DMS79 treated with DMSO at 0.1 percent for 48 hours (cell line): ENCODE results near the gene PDXP.
"Not testable (repeated sequence)": the region's sequence is repeated elsewhere in the genome, so short reads cannot be mapped to it uniquely, and the experiment has no call there.

ENCODE experiments used
- DNase-seq: peaks from one replicate; lab custom pipeline; 2025; lab: John Stamatoyannopoulos, UW

The PDXP gene

GRCh38 chr22:37647317-37647716, 11.2 kb upstream of the PDXP start:
- no peak for DNase-seq

GRCh38 chr22:37647928-37648327, 10.6 kb upstream of the PDXP start:
- DNase-seq, result no peak

GRCh38 chr22:37650463-37651136, 7.9 kb upstream of the PDXP start:
- no peak for DNase-seq

DNA sequence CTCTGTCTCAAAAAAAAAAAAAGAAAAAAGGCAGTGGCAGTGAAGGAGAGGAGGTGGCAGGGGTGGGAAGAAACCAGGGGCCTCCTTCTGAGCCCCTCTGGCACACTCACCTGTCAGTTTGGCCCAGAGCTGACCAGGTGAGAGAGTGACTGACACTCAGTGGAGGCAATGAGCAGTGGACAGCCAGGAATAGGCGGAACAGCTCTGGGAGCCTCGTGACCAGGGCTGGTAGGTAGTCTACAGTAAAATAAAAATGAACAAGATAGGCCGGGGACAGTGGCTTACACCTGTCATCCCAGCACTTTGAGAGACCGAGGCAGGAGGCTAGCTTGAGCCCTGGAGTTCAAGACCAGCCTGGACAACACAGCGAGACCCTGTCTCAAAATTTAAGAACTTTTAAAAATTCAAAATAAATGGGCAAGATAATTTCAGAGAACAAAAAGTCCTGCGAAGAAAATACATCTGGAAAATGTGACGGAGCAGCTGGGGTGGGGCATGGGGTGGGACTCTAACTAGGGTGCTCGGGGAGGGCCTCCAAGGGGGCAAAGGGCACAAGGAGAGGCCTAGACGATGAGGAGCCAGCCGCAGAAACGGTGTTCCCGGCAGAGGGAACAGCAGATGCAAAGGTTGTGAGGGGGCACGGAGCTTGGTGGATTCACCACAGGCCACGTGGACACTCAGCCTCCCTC, 3.8 kb upstream of the PDXP start:
- no peak for DNase-seq

DNA sequence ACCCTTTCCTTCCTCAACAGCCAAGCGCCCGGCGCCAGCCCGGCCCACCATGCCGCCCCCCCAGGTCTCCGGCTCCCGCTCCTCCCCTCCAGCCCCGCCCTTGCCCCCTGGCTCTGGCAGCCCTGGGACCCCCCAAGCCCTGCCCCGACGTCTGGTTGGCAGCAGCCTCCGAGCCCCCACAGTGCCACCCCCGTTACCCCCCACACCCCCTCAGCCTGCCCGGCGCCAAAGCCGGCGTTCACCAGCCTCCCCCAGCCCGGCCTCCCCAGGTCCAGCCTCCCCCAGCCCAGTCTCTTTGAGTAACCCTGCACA, 3.3 kb upstream of the PDXP start:
- DNase-seq, result no peak

- DNase-seq, result not testable (repeated sequence)
Measured at GRCh38 chr22:37656583-37656982, 1.9 kb upstream of the PDXP start.

DNA sequence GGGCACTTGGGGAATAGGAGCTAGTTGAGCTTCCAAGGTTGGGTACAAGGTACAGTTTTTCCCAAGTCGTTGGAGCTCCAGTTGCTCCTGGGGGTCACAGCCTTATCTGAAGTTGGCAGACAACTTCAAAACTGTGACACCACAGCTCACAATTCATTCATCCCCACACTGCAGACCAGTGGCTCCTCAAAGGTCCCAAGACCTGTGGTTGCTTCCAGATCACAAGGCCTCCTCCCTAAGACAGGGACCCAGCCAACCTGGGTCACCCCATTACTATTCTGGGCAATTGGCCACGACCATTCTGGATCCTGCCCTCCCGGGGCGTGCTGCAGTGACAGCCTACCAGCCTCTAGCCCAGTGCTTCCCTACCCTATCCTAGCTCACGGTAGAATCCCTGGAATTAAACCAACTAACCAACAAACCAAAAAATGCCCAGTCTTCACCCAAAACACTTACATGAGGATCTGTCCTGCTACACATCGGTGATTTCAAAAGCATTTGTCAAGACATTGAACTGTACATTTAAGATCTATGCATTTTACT, 862 bp upstream of the PDXP start:
- no peak for DNase-seq

DNA sequence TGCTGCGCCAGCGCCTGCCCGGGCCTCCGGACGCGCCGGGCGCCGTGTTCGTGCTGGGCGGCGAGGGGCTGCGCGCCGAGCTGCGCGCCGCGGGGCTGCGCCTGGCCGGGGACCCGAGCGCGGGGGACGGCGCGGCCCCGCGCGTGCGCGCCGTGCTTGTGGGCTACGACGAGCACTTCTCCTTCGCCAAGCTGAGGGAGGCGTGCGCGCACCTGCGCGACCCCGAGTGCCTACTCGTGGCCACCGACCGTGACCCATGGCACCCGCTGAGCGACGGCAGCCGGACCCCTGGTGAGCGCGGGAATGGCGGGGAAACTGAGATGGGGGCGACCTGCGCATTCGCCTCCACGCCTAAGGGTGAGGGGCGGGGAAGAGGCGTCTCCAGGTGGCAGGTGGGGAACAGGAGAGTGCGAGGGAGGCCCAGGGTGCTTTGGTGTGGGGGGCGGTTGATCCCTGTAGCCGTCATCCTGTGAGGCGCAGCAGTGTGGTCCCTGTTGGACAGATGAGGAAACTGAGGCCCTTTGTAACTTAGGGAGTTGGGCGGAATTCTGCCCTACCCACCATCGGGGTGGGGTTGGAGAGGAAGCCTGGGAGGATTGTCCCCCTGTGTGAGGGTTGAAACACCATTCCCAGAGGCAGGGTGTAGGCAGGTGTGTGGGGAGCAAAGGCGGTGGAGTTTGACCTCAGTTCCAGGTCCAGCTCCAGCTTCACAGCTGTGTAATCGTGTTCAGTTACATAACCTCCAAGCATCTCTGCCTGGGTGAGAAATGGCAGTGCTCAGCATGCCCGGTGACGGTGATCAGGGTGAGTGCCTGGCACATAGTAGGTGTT, 758 bp downstream of the PDXP start:
- DNase-seq, result no peak

- DNase-seq, result no peak
Measured at GRCh38 chr22:37659897-37660708, 1.6 kb downstream of the PDXP start.

DNA sequence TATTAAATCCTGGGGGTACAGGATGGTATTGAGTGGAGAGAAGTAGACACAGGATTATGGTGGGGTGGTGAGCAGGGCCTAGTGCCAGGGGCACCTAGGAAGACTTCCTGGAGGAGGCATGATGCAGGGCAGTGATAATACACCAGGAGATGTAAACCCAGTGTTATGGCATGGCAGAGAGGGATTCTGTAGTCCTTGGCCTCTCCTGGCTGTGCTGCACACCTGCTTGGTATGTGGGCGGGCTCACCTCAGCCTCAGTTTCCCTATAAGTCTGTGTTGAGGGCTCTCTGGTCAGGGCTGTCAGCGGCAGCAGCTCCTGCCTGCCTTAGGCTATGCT, 2.2 kb downstream of the PDXP start:
- DNase-seq, result no peak

GRCh38 chr22:37661160-37661924, 2.8 kb downstream of the PDXP start:
- DNase-seq, result peak; percentile 38

- DNase-seq, result no peak
Measured at GRCh38 chr22:37662039-37662438, 3.5 kb downstream of the PDXP start.

GRCh38 chr22:37663521-37664140, 5.1 kb downstream of the PDXP start:
- no peak for DNase-seq

GRCh38 chr22:37664249-37665101, 6.0 kb downstream of the PDXP start:
- DNase-seq, result no peak

DNA sequence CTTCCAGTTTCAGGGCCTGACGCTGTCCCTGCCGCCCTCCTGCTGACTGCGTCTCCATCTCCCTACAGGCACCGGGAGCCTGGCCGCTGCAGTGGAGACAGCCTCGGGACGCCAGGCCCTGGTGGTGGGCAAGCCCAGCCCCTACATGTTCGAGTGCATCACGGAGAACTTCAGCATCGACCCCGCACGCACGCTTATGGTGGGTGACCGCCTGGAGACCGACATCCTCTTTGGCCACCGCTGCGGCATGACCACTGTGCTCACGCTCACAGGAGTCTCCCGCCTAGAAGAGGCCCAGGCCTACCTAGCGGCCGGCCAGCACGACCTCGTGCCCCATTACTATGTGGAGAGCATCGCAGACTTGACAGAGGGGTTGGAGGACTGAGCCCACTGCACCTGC, 7.0 kb downstream of the PDXP start:
- DNase-seq, result no peak

GRCh38 chr22:37669586-37669985, 11.1 kb downstream of the PDXP start:
- no peak for DNase-seq

GRCh38 chr22:37672206-37672919, 13.8 kb downstream of the PDXP start:
- DNase-seq, result no peak

- DNase-seq, result no peak
Measured at GRCh38 chr22:37672920-37673455, 14.5 kb downstream of the PDXP start.

- DNase-seq, result no peak
Measured at GRCh38 chr22:37674248-37674647, 15.7 kb downstream of the PDXP start.
